K562 (cell line): ENCODE results near the gene SALL2. TPM values are rescaled to one million over a fixed set of nuclear protein-coding genes. Genes with fewer than 3 reads are reported as not detected.
A peak's percentile ranks its signal among the peaks of the same experiment; 100 is the strongest.

Experiments used
- ETV6 ChIP-seq, 3 experiments: fragments of 150-350 bp in 1 of 3; sonication (generic) in 1 of 3; formaldehyde crosslinking in 1 of 3; IDR thresholded peaks; 2 replicates each; pipeline versions ENCODE4 v1.6.1 to v1.8.0; 2014 to 2022; ENCODE audit warnings: borderline replicate concordance in 2 of 3, low read depth in 2 of 3, antibody characterized with exemption in 1 of 3, low read length in 1 of 3, mild to moderate bottlenecking in 1 of 3, missing genetic modification reagents in 1 of 3
- GTF2E2 ChIP-seq: fragments of 200-800 bp; sonication (Bioruptor generic); IDR thresholded peaks from 2 replicates; pipeline ENCODE4 v1.6.1; 2016; ENCODE audit warnings: missing genetic modification characterization, missing compliant biosample characterization
- HNRNPUL1 ChIP-seq: fragments of 200-400 bp; formaldehyde crosslinking; IDR thresholded peaks from 2 replicates; pipeline ENCODE4 v1.6.1; 2017; ENCODE audit warnings: low read length
- MTA3 ChIP-seq: fragments of 450-650 bp; formaldehyde crosslinking; IDR thresholded peaks from 2 replicates; pipeline ENCODE4 v1.6.1; 2017; ENCODE audit warnings: mild to moderate bottlenecking, borderline replicate concordance
- MYC ChIP-seq, 2 experiments: fragments of 250-450 bp in 1 of 2; sonication (Bioruptor Pico) in 1 of 2; IDR thresholded peaks; 2 replicates each; pipeline versions ENCODE4 v1.5.1 to v1.6.1; 2012 to 2021; ENCODE audit warnings: low read depth in 2 of 2, borderline replicate concordance in 1 of 2, improper control_type of control experiment in 1 of 2, low read length in 1 of 2, mild to moderate bottlenecking in 1 of 2, moderate library complexity in 1 of 2
- PCBP2 ChIP-seq: fragments of 200-400 bp; formaldehyde crosslinking; IDR thresholded peaks from 2 replicates; pipeline ENCODE4 v1.6.1; 2018; ENCODE audit warnings: low read length, low read depth, mild to moderate bottlenecking, moderate library complexity; ENCODE audit not compliant: poor library complexity, severe bottlenecking
- RB1 ChIP-seq: fragments of 450-650 bp; IDR thresholded peaks from 2 replicates; pipeline ENCODE4 v1.6.1; 2017; ENCODE audit warnings: low read depth, mild to moderate bottlenecking
- RFX7 ChIP-seq: fragments of 250-450 bp; sonication (Bioruptor Pico); IDR thresholded peaks from 2 replicates; pipeline ENCODE4 v1.5.1; 2021; ENCODE audit warnings: mild to moderate bottlenecking
- SAFB2 ChIP-seq: fragments of 200-400 bp; formaldehyde crosslinking; IDR thresholded peaks from 2 replicates; pipeline ENCODE4 v1.6.1; 2018; ENCODE audit warnings: borderline replicate concordance, low read length, low read depth, moderate library complexity; ENCODE audit not compliant: severe bottlenecking
- SMAD2 ChIP-seq: fragments of 150-350 bp; IDR thresholded peaks from 2 replicates; pipeline ENCODE4 v1.6.1; 2014; ENCODE audit warnings: low read depth, mild to moderate bottlenecking, low read length
- SRSF7 ChIP-seq: fragments of 200-400 bp; formaldehyde crosslinking; optimal IDR thresholded peaks from 2 replicates; pipeline ENCODE3; 2017; ENCODE audit warnings: mild to moderate bottlenecking, low read depth, low read length
- TAF1 ChIP-seq: IDR thresholded peaks from 2 replicates; pipeline ENCODE4 v1.6.1; 2011; ENCODE audit warnings: mild to moderate bottlenecking, low read length, moderate library complexity; ENCODE audit not compliant: insufficient read depth, control insufficient read depth, severe bottlenecking; ENCODE audit errors: extremely low read depth
- ZFP1 ChIP-seq: fragments of 450-650 bp; formaldehyde crosslinking; IDR thresholded peaks from 2 replicates; pipeline ENCODE4 v1.4.0; 2020; ENCODE audit warnings: mild to moderate bottlenecking, mixed read lengths
- ZNF77 ChIP-seq: fragments of 250-450 bp; sonication (Bioruptor Pico); IDR thresholded peaks from 2 replicates; pipeline ENCODE4 v1.5.0; 2020
- polyA plus RNA-seq, 8 experiments: library from polyadenylated mRNA; depleted of rRNA in 4 of 8; stranded (reverse) in 5 of 8; unstranded in 3 of 8; fragments of >200 nt; fragmentation: Nextera tagmentation in 2 of 8; fragmentation: Illumina TruSeq in 1 of 8; extraction: Ambion mirVana in 2 of 8; extraction: Trizol in 1 of 8; gene quantifications; 2 replicates each; pipeline versions ENCODE4 v1.2.1 to v1.2.3, GENCODE V29; 2011 to 2014; ENCODE audit warnings: inconsistent platforms in 1 of 8, missing spikeins in 1 of 8
- total RNA-seq, 7 experiments: library from RNA; depleted of rRNA in 6 of 7; stranded (reverse); fragments of >200 nt in 6 of 7; fragmentation: Illumina TruSeq in 2 of 7; extraction: Trizol in 2 of 7; gene quantifications; 2 replicates each; pipeline versions ENCODE4 v1.2.1 to v1.2.3, GENCODE V29; 2011 to 2021; ENCODE audit warnings: low replicate concordance in 1 of 7
- TF ChIP-seq, protein P1 (sequence below): sonication (generic); formaldehyde crosslinking; IDR thresholded peaks from 2 replicates; pipeline ENCODE4 v1.8.0; 2022; ENCODE audit warnings: mild to moderate bottlenecking, missing genetic modification reagents
- TF ChIP-seq, protein P2 (sequence below): fragments of 250-450 bp; sonication (Bioruptor Pico); IDR thresholded peaks from 2 replicates; pipeline ENCODE4 v1.8.0; 2022; ENCODE audit warnings: moderate library complexity, mild to moderate bottlenecking, inconsistent platforms
- TF ChIP-seq, protein P3 (sequence below): fragments of 250-450 bp; sonication (Bioruptor Pico); IDR thresholded peaks from 2 replicates; pipeline ENCODE4 v1.4.0; 2020; ENCODE audit warnings: mild to moderate bottlenecking, moderate library complexity
- TF ChIP-seq, protein P4 (sequence below): sonication (generic); formaldehyde crosslinking; IDR thresholded peaks from 2 replicates; pipeline ENCODE4 v1.8.0; 2022; ENCODE audit warnings: mild to moderate bottlenecking, low read depth, missing genetic modification reagents

SALL2 gene
- total and polyA plus RNA-seq, 9 of the 15 experiments (the other 6 are each of a cell fraction or from before 2014, with no cell fraction given) = 6.6 to 30.4 (median 12.9) TPM

DNA sequence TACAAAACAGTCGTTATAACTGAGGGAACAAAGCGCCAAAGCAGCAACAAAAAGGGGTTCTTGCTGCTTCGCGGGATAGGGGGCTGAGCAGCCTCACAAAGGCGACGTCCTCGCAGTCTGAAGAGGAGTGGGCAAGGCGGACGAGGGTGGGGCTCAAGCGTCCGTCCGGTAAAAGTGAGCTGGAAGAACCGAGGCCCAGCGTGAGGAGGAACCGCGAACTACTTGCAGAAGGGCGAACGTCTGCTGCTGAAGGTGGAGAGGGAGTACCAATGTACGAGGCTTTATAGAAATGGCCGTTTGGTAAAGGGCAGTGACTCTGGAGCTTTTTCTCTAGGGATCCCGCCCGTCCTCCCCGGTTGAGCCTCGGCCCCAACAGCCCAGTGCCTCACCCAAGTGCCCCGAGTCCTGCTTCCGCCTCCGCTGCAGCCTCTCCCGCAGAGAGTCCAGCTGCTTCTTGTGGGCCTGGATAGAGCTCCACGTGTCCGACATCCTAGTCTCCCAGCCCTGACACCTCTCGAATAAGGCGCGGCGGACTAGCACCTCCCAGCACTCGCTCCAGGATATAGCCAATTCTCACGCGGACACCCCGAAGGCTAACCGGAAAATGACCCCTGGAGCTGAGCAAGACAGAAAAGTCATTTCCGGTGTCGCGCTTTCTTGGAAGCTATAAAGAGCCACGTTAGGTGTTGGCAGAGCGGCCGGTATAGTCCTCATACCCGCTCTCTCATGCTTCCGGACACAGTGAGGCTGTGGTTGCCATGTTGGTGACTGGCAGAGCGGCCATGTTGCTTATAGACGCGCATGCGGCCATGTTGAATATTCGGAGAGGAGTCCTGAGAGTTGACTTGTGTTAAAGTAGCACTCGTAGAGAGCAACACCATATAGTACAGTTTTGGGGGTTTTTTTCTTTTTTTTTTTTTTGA, 15.2 kb downstream of the SALL2 start, which contains the start of gene METTL3 (continued):
- TF ChIP-seq, protein P1, sequence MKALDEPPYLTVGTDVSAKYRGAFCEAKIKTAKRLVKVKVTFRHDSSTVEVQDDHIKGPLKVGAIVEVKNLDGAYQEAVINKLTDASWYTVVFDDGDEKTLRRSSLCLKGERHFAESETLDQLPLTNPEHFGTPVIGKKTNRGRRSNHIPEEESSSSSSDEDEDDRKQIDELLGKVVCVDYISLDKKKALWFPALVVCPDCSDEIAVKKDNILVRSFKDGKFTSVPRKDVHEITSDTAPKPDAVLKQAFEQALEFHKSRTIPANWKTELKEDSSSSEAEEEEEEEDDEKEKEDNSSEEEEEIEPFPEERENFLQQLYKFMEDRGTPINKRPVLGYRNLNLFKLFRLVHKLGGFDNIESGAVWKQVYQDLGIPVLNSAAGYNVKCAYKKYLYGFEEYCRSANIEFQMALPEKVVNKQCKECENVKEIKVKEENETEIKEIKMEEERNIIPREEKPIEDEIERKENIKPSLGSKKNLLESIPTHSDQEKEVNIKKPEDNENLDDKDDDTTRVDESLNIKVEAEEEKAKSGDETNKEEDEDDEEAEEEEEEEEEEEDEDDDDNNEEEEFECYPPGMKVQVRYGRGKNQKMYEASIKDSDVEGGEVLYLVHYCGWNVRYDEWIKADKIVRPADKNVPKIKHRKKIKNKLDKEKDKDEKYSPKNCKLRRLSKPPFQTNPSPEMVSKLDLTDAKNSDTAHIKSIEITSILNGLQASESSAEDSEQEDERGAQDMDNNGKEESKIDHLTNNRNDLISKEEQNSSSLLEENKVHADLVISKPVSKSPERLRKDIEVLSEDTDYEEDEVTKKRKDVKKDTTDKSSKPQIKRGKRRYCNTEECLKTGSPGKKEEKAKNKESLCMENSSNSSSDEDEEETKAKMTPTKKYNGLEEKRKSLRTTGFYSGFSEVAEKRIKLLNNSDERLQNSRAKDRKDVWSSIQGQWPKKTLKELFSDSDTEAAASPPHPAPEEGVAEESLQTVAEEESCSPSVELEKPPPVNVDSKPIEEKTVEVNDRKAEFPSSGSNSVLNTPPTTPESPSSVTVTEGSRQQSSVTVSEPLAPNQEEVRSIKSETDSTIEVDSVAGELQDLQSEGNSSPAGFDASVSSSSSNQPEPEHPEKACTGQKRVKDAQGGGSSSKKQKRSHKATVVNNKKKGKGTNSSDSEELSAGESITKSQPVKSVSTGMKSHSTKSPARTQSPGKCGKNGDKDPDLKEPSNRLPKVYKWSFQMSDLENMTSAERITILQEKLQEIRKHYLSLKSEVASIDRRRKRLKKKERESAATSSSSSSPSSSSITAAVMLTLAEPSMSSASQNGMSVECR (CRISPR knock-in tag) = peak; percentile 92
- TF ChIP-seq MTA3 = no peak; the same call in 1 of the 2 replicates
- peak; percentile 85 for TF ChIP-seq TAF1
- no peak for TF ChIP-seq PCBP2
- 0 out of 2 replicates have a peak, but pooled peaks have one; percentile 29 for TF ChIP-seq RB1
- TF ChIP-seq, protein P2, sequence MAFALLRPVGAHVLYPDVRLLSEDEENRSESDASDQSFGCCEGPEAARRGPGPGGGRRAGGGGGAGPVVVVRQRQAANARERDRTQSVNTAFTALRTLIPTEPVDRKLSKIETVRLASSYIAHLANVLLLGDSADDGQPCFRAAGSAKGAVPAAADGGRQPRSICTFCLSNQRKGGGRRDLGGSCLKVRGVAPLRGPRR = no peak
- no peak for TF ChIP-seq RFX7 (CRISPR knock-in tag)
- no peak for TF ChIP-seq HNRNPUL1
- TF ChIP-seq SMAD2 = no peak
- no peak for TF ChIP-seq ETV6 (IDR thresholded peaks at IDR 0.05; ENCODE audit: borderline replicate concordance in 1 of 2, low read depth in 2 of 2, low read length in 1 of 2)
- no peak for TF ChIP-seq ETV6 (CRISPR knock-in tag; IDR thresholded peaks at IDR 0.05; ENCODE audit: borderline replicate concordance)
- no peak for TF ChIP-seq ZFP1 (CRISPR knock-in tag)
- TF ChIP-seq, protein P3, sequence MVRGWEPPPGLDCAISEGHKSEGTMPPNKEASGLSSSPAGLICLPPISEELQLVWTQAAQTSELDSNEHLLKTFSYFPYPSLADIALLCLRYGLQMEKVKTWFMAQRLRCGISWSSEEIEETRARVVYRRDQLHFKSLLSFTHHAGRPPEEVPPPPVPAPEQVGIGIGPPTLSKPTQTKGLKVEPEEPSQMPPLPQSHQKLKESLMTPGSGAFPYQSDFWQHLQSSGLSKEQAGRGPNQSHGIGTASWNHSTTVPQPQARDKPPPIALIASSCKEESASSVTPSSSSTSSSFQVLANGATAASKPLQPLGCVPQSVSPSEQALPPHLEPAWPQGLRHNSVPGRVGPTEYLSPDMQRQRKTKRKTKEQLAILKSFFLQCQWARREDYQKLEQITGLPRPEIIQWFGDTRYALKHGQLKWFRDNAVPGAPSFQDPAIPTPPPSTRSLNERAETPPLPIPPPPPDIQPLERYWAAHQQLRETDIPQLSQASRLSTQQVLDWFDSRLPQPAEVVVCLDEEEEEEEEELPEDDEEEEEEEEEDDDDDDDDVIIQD (CRISPR knock-in tag) = no peak
- TF ChIP-seq SAFB2 = no peak
- TF ChIP-seq, protein P4, sequence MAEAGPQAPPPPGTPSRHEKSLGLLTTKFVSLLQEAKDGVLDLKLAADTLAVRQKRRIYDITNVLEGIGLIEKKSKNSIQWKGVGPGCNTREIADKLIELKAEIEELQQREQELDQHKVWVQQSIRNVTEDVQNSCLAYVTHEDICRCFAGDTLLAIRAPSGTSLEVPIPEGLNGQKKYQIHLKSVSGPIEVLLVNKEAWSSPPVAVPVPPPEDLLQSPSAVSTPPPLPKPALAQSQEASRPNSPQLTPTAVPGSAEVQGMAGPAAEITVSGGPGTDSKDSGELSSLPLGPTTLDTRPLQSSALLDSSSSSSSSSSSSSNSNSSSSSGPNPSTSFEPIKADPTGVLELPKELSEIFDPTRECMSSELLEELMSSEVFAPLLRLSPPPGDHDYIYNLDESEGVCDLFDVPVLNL = peak; percentile 82; the same call in 1 of the 2 replicates
- TF ChIP-seq SRSF7 = no peak
- no peak for TF ChIP-seq ZNF77 (CRISPR knock-in tag)
- peak; percentile 91 for TF ChIP-seq MYC (IDR thresholded peaks at IDR 0.05; ENCODE audit: low read depth, low read length)
- TF ChIP-seq MYC (CRISPR knock-in tag; IDR thresholded peaks at IDR 0.05; ENCODE audit: borderline replicate concordance, low read depth) = no peak
- TF ChIP-seq GTF2E2 = no peak; the same call in 1 of the 2 replicates
